Stimulated activated memory B cell treated with anti-CD40 and anti-IgM and Interleukin-4, amounts not matched to agents 10 μg/mL and 1 μg/mL and 100 μg/mL, for 72 hours (primary cell): Measurements from ENCODE around the gene FAP.

Experiments used
- ATAC-seq: fragments of 150-1000 bp; cut with Tn5 transposase; 2 replicates; pipeline ENCODE4 v1.10.0; 2021
- H3K27ac Mint-ChIP-seq: one replicate; pipeline ENCODE4 v1.8.0; 2022; ENCODE audit warnings: mild to moderate bottlenecking, mixed read lengths
- H3K27me3 Mint-ChIP-seq: one replicate; pipeline ENCODE4 v1.8.0; 2022; ENCODE audit warnings: mixed read lengths
- H3K36me3 Mint-ChIP-seq: one replicate; pipeline ENCODE4 v1.8.0; 2022; ENCODE audit warnings: mixed read lengths
- H3K4me1 Mint-ChIP-seq: one replicate; pipeline ENCODE4 v1.8.0; 2022; ENCODE audit warnings: mixed read lengths
- H3K4me3 Mint-ChIP-seq: one replicate; pipeline ENCODE4 v1.8.0; 2022; ENCODE audit warnings: mild to moderate bottlenecking, moderate library complexity, mixed read lengths
- H3K9me3 Mint-ChIP-seq: one replicate; pipeline ENCODE4 v1.8.0; 2022; ENCODE audit warnings: mixed read lengths

The FAP gene

GRCh38 chr2:162182395-162182794 is 60.9 kb downstream of the FAP start:
- no peak for ATAC-seq
- no peaks in the 10 kb centered on the region for H3K36me3 Mint-ChIP-seq

GRCh38 chr2:162177301-162177700 is 65.9 kb downstream of the FAP start:
- no peaks in the 10 kb centered on the region for H3K4me1 Mint-ChIP-seq
- no peak overlapping the region for H3K27ac Mint-ChIP-seq
- no peak overlapping the region for H3K4me3 Mint-ChIP-seq
- no peaks in the 10 kb centered on the region for H3K36me3 Mint-ChIP-seq
- H3K27me3 Mint-ChIP-seq: peaks cover 11% of the 10 kb centered on the region
- no peaks in the 10 kb centered on the region for H3K9me3 Mint-ChIP-seq
- no peak for ATAC-seq

More at GRCh38 chr2:162182395-162182794, 60.9 kb downstream of the FAP start:
- H3K27ac Mint-ChIP-seq: no peak overlapping the region
- H3K4me3 Mint-ChIP-seq: no peak overlapping the region
- no peaks in the 10 kb centered on the region for H3K4me1 Mint-ChIP-seq
- peaks cover 6% of the 10 kb centered on the region for H3K27me3 Mint-ChIP-seq
- no peaks in the 10 kb centered on the region for H3K9me3 Mint-ChIP-seq

- H3K27me3 Mint-ChIP-seq: peaks cover 11% of the 10 kb centered on the region
- no peaks in the 10 kb centered on the region for H3K4me1 Mint-ChIP-seq
- no peaks in the 10 kb centered on the region for H3K36me3 Mint-ChIP-seq
- no peak for ATAC-seq
- H3K27ac Mint-ChIP-seq: no peak overlapping the region
- H3K9me3 Mint-ChIP-seq: no peaks in the 10 kb centered on the region
- no peak overlapping the region for H3K4me3 Mint-ChIP-seq
These were observed 67.5 kb downstream of the FAP start for GRCh38 chr2:162175714-162176113.

GRCh38 chr2:162174746-162175145 is 68.5 kb downstream of the FAP start:
- Mint-ChIP-seq H3K36me3 (no peaks in the 10 kb centered on the region), H3K9me3 (no peaks in the 10 kb centered on the region), H3K27me3 (peaks cover 11% of the 10 kb centered on the region), H3K27ac (no peak overlapping the region), H3K4me1 (no peaks in the 10 kb centered on the region), H3K4me3 (no peak overlapping the region)
- no peak for ATAC-seq

GRCh38 chr2:162172802-162173370 is 70.4 kb downstream of the FAP start:
- Mint-ChIP-seq H3K4me3 (no peak overlapping the region), H3K36me3 (no peaks in the 10 kb centered on the region), H3K27ac (no peak overlapping the region), H3K9me3 (no peaks in the 10 kb centered on the region), H3K4me1 (no peaks in the 10 kb centered on the region), H3K27me3 (peaks cover 23% of the 10 kb centered on the region)
- ATAC-seq: no peak

- no peak for ATAC-seq
- peaks cover 22% of the 10 kb centered on the region for H3K27me3 Mint-ChIP-seq
These were observed 76.5 kb downstream of the FAP start for GRCh38 chr2:162166745-162167144.

GRCh38 chr2:162166174-162166573 is 77.1 kb downstream of the FAP start:
- H3K27me3 Mint-ChIP-seq: peaks cover 22% of the 10 kb centered on the region
- no peak for ATAC-seq
- no peaks in the 10 kb centered on the region for H3K9me3 Mint-ChIP-seq
- no peak overlapping the region for H3K4me3 Mint-ChIP-seq
- no peaks in the 10 kb centered on the region for H3K36me3 Mint-ChIP-seq
- no peak overlapping the region for H3K27ac Mint-ChIP-seq
- no peaks in the 10 kb centered on the region for H3K4me1 Mint-ChIP-seq

More at GRCh38 chr2:162166745-162167144, 76.5 kb downstream of the FAP start:
- Mint-ChIP-seq H3K4me1 (no peaks in the 10 kb centered on the region), H3K27ac (no peak overlapping the region), H3K4me3 (no peak overlapping the region), H3K36me3 (no peaks in the 10 kb centered on the region), H3K9me3 (no peaks in the 10 kb centered on the region)

- no peak overlapping the region for H3K4me3 Mint-ChIP-seq
- ATAC-seq: no peak
These were observed 78.4 kb downstream of the FAP start for GRCh38 chr2:162164802-162165201.

GRCh38 chr2:162159446-162159845 is 83.8 kb downstream of the FAP start:
- peaks cover 39% of the 10 kb centered on the region for H3K27me3 Mint-ChIP-seq
- H3K9me3 Mint-ChIP-seq: no peaks in the 10 kb centered on the region
- H3K4me3 Mint-ChIP-seq: no peak overlapping the region
- no peaks in the 10 kb centered on the region for H3K4me1 Mint-ChIP-seq
- no peak overlapping the region for H3K27ac Mint-ChIP-seq
- H3K36me3 Mint-ChIP-seq: no peaks in the 10 kb centered on the region
- no peak for ATAC-seq

More at GRCh38 chr2:162164802-162165201, 78.4 kb downstream of the FAP start:
- Mint-ChIP-seq H3K27me3 (peaks cover 25% of the 10 kb centered on the region), H3K36me3 (no peaks in the 10 kb centered on the region), H3K4me1 (no peaks in the 10 kb centered on the region), H3K9me3 (no peaks in the 10 kb centered on the region), H3K27ac (no peak overlapping the region)

- no peak overlapping the region for H3K27ac Mint-ChIP-seq
- H3K4me1 Mint-ChIP-seq: peaks cover 7% of the 10 kb centered on the region
- no peaks in the 10 kb centered on the region for H3K9me3 Mint-ChIP-seq
- H3K27me3 Mint-ChIP-seq: peaks cover 45% of the 10 kb centered on the region
- no peaks in the 10 kb centered on the region for H3K36me3 Mint-ChIP-seq
- no peak overlapping the region for H3K4me3 Mint-ChIP-seq
- no peak for ATAC-seq
These were observed 87.1 kb downstream of the FAP start for GRCh38 chr2:162156149-162156548.

- H3K9me3 Mint-ChIP-seq: no peaks in the 10 kb centered on the region
- H3K4me1 Mint-ChIP-seq: peaks cover 7% of the 10 kb centered on the region
- H3K36me3 Mint-ChIP-seq: no peaks in the 10 kb centered on the region
- no peak for ATAC-seq
- H3K4me3 Mint-ChIP-seq: no peak overlapping the region
- H3K27me3 Mint-ChIP-seq: peaks cover 44% of the 10 kb centered on the region
- H3K27ac Mint-ChIP-seq: no peak overlapping the region
These were observed 88.2 kb downstream of the FAP start for GRCh38 chr2:162155093-162155492.

- Mint-ChIP-seq H3K27ac (no peak overlapping the region), H3K27me3 (peaks cover 31% of the 10 kb centered on the region), H3K4me1 (peaks cover 7% of the 10 kb centered on the region), H3K9me3 (no peaks in the 10 kb centered on the region), H3K4me3 (no peak overlapping the region), H3K36me3 (no peaks in the 10 kb centered on the region)
- peak; percentile 82 for ATAC-seq
These were observed 89.5 kb downstream of the FAP start for GRCh38 chr2:162153608-162154224.

GRCh38 chr2:162152147-162152546 is 91.1 kb downstream of the FAP start, which contains the start of gene GCG:
Gene GCG, minus strand, starts transcription at chr2:162152247. Its CDS starts 3,069 bp downstream, at chr2:162149178.
- no peaks in the 10 kb centered on the region for H3K36me3 Mint-ChIP-seq
- ATAC-seq: no peak
- no peaks in the 10 kb centered on the region for H3K9me3 Mint-ChIP-seq
- H3K27ac Mint-ChIP-seq: no peak within 1 kb of the TSS
- no peak within 1 kb of the TSS for H3K4me3 Mint-ChIP-seq
- H3K27me3 Mint-ChIP-seq: peaks cover 31% of the 10 kb centered on the region
- peaks cover 7% of the 10 kb centered on the region for H3K4me1 Mint-ChIP-seq

- H3K9me3 Mint-ChIP-seq: no peaks in the 10 kb centered on the region
- no peaks in the 10 kb centered on the region for H3K36me3 Mint-ChIP-seq
- no peak overlapping the region for H3K4me3 Mint-ChIP-seq
- no peak overlapping the region for H3K27ac Mint-ChIP-seq
- no peak for ATAC-seq
- H3K4me1 Mint-ChIP-seq: peaks cover 7% of the 10 kb centered on the region
- peaks cover 28% of the 10 kb centered on the region for H3K27me3 Mint-ChIP-seq
These were observed 93.3 kb downstream of the FAP start for GRCh38 chr2:162149940-162150339.

- no peak for ATAC-seq
- no peak overlapping the region for H3K27ac Mint-ChIP-seq
- H3K9me3 Mint-ChIP-seq: no peaks in the 10 kb centered on the region
- H3K4me3 Mint-ChIP-seq: no peak overlapping the region
- peaks cover 23% of the 10 kb centered on the region for H3K27me3 Mint-ChIP-seq
- H3K4me1 Mint-ChIP-seq: peaks cover 7% of the 10 kb centered on the region
- no peaks in the 10 kb centered on the region for H3K36me3 Mint-ChIP-seq
These were observed 93.8 kb downstream of the FAP start for GRCh38 chr2:162149466-162149865.

GRCh38 chr2:162148956-162149355 is 94.3 kb downstream of the FAP start:
- no peak overlapping the region for H3K27ac Mint-ChIP-seq
- ATAC-seq: no peak

More at GRCh38 chr2:162148956-162149355, 94.3 kb downstream of the FAP start:
- Mint-ChIP-seq H3K9me3 (no peaks in the 10 kb centered on the region), H3K27me3 (peaks cover 18% of the 10 kb centered on the region), H3K4me1 (peaks cover 4% of the 10 kb centered on the region), H3K4me3 (no peak overlapping the region), H3K36me3 (no peaks in the 10 kb centered on the region)
